ENCODE results near the gene NECAB3.
"Not testable (repeated sequence)": the region's sequence is repeated elsewhere in the genome, so short reads cannot be mapped to it uniquely, and the experiment has no call there.

The NECAB3 gene

DNA sequence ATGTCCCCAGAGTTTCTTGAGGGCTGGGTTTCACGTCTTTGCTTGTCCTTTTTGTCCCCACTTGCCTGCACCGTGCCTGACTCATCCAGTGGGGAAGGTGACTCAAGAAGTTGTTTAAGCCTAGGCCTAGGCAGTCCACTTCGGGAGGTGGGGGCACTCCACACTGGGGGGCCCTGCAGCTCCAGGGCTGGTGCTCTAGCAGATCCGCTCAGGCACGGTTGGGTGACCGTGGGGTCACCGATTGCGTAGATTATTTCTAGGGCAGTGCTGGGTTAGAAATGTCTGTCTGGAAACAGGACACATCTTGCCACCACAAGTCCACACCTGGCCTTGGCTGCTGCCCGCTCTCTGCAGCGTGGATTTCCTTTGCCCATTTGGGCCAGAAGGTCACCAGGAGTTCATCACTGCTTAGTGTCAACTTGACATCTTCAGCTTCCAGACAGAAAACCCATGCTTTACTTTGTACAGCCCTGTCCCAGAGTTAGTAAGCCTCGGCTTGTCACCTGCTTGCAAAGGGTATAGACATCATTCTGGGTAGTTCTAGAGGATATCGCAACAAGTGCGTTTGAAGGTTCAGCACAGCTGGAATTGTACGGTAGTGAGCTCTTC, 25.7 kb downstream of the NECAB3 start:
- DNase-seq = no peak

DNA sequence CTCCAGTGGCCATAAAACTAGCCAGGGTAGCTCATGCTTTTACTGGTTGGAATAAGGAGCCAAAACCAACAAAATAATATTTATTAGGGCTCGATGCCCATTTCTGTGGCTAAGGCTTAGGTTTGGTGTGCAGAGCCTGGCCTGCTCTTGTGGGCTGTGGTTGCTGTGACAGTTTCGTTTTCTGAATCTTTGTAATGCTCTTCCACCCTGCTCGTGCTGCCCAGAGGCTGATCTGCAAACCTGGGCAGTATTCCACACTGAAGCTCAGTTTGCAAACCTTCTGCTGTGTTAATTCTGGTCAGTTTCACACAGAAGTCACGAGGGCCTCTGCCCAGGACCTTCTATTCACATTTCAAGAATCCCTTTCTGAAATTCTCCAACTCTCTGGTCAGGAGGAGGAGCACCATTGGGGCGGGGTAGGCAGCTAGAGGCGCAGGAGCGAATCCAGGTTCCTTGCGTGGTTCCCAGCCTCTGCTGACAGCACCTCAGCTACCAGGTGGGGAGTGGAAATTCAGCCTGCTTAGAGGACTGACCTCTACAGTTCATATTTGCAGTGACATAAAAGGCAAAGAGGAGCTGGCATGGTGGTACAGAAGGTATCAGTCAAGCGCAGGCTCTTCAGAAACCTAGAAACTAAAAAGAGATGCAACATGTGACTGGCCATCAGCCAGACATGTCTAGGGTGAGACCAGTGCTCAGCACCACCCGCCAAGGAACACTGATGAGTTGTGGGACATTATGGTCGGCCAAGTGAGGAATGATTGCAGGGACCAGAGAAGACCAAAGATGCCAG, 26.4 kb downstream of the NECAB3 start:
- DNase-seq = no peak

DNA sequence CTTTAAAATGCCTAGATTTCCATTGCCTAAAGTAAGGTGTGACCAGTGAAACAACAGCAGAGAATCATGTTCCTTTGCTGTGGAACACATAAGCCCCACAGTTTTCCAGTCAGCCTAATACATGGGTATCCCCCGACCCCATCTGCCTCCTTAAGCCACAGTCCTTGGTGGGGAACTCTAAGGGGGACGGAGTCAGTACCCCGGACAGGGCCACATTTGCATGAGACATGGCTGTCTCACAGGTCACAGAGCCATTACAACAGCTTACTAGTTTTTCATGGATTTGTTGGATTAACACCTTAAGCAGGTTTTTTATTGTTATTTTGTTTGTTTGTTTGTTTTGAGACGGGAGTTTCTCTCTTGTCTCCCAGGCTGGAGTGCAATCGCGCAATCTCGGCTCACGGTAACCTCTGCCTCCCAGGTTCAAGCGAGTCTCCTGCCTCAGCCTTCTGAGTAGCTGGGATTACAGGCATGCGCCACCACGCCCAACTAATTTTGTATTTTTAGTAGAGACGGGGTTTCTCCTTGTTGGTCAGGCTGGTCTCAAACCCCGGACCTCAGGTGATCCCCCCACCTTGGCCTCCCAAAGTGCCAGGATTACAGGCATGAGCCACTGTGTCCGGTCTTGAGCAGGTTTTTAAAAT, 27.1 kb downstream of the NECAB3 start:
- not testable (repeated sequence) for DNase-seq

DNA sequence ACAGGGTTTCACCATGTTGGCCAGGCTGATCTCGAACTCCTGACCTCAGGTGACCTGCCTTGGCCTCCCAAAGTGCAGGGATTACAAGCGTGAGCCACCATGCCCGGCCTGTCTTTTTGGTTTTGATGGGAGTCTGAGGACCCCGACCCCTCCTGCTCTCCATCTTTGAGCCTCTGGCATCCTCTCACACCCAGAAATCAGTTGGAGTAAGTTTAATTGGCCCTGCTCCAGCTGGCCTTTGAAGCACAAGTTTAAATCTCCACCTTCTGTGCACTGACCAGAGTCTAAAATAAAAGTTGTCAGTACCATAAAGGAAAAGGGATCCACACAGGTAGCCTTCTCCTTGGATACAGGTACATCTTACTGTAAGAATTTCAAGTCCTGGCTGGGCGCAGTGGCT, 28.0 kb downstream of the NECAB3 start:
- no peak for DNase-seq

DNA sequence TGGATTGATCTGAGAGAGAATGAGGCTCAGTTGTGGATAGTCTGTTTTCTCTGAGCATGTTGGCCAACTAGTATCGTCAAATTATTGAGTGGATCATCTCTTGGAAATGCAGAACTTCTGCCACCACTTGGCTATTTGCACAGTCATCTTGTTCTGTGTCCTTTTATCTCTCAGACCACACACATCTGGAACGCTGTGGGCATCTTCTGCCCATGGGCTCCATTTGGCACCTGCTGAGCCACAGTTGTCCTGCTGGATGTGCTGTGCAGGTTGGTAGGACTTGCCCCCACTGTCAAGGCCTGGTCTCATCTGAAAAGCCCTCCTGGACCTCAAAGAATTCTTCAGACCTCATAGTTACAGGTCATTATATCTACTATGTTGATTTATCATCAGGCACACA, 28.8 kb downstream of the NECAB3 start:
- no peak for DNase-seq

DNA sequence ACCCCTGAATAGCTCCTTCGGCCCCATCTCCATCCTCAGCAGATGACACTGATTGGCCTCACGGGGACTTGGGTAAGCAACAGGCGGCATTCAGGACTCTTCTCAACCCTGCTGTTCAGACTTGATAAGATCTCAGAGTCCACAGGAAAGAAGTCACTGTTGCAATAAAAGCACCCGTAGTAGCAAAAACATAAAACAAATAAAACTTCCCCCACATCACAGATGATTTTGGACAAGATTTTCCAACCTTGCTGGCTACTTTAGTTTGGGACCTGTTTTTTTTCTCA, 29.2 kb downstream of the NECAB3 start:
- no peak for DNase-seq

DNA sequence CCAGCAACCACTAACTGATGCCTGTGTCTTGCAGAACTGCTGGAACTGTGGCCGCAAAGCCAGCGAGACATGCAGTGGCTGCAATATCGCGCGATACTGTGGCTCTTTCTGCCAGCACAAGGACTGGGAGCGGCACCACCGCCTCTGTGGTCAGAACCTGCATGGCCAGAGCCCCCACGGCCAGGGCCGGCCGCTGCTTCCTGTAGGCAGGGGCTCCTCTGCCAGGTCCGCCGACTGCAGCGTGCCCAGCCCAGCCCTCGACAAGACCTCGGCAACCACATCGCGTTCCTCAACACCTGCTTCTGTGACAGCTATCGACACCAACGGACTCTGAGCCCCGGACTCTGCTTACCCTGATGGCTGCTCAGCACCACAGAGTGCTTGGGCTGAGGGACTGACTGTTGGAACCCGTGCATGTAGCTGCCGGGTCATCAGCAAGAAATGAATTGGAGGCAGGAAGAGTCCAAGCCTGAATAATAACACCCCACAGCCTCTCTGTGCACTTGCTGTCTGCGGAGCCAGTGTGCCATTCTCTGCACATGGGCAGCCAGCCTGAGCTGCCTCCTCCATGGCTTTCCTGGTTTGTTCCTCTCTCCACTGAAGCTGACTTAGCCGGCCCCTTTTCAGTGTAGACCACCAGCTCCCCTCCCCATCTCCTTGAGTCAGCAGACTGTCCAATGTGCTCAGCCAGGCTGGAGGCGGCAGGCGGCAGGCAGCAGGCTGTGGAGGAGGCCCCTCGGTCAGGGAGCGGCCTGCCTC, 29.7 kb downstream of the NECAB3 start:
- DNase-seq = no peak

DNA sequence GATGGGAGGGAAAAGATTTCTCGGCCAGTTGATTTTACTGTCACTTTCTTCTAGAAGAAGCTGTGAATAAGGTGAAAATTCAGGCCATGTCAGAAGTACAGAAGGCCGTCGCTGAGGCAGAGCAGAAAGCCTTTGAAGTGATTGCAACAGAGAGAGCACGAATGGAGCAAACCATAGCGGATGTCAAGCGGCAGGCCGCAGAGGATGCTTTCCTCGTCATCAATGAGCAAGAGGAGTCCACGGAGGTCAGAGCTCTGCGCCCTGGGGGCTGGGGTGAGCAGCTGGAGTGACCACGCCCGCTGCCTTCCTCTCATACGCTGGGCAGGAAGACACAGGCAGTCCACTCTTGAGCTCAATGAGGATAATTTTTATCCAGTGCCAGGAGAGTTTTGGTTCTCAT, 33.9 kb downstream of the NECAB3 start:
- no peak for DNase-seq

DNA sequence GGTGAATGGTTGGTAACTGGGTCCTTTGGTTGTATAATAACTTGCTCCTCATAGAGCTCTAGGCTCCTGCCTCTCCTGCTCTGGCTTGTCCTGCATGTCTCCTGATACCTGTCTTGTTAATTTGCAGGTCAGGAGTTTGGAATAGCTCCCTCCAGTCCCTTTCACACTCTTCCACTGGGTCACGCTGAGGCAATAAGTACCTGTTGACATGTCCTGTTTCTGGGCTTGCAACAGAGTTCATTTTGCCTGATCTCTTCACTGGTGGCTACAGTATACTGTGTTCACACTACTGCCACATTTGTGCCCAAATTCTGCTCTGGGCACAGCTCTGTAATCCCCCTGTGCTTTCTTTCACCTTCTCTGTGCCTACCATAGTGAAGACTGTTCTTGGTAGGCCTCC, 37.5 kb downstream of the NECAB3 start:
- DNase-seq = no peak

DNA sequence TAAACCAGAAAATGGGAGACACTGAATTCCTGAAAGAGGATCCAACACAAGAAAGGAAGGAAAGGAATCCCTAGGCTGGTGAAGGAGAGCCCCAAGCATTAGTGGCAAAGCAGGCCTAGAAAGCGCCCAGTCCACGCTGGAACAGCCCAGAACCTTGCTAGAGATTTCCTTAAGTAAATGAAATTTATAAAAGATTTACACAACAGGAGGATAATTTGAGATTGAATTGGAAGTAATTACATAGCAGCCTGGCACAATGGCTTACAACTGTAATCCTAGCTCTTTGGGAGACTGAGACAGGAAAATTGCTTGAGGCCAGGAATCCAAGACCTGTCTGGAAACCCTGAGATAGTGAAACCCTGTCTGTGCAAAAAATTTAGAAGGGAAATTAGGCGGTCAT, 38.9 kb downstream of the NECAB3 start:
- no peak for DNase-seq

DNA sequence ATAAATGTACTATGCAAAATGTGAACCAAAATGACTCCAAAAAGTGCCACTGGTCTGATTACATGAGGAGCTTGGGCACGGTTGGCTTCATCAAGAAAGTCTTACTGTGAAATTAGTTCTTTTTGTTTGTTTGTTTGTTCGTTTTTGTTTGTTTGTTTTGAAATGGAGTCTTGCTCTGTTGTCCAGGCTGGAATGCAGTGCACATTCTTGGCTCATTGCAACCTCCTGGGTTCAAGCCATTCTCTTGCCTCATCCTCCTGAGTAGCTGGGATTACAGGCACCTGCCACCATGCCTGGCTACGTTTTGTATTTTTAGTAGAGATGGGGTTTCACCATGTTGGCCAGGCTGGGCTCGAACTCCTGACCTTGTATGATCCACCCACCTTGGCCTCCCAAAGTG, 42.3 kb downstream of the NECAB3 start:
- not testable (repeated sequence) for DNase-seq

DNA sequence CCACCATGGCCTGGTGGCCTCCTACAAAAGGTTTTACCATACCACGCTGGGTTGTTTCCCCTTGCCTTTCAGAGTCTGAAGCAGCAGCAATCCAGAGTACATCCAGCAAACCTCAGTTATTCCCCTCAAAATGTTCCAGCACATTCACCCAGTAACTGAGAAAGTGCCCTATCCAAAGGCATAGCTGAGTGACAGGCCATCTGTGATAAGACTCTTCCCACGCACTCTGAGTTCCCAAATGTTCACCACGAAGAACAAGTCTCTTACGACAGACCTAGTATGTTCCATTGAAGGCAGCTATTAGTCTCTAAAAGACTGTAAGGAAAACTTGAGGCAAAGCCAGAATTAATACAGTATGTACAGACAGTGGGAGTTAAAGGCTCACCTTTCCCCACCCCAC, 43.7 kb downstream of the NECAB3 start:
- DNase-seq = no peak

DNA sequence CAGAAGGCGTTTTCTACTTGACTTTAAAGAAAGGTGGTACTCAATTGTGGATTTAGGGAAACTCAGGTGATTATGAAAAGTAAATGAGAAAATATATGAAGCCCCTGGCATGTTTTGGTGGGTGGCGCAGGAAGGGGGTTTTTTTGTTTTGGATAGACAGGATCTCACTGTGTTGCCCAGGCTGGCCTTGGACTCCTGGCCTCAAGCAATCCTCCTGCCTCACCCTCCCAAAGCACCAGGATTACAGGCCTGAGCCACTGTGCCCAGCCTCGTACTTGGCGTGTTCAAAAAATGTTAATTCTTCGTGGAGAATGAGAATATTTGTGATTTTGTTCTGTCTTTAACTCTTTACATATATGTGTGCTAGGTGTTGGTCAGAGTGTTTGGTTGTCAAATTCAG, 44.2 kb downstream of the NECAB3 start:
- DNase-seq = no peak

DNA sequence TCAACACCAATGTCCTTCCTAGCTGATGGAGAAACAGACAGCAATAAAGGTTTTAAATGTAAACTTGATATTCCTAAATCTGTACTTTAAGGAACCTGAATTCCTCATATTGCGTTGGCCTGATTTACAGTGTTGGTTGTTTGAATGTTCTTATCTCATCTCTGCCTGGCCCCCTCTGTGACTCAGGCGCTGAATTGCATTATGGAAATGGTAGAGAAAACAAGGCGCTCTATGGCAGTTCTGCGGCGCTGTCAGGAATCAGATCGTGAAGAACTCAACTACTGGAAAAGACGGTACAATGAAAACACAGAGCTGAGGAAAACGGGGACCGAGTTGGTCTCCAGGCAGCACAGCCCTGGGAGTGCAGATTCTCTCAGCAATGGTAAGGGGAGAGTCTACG, 44.7 kb downstream of the NECAB3 start:
- DNase-seq = no peak

DNA sequence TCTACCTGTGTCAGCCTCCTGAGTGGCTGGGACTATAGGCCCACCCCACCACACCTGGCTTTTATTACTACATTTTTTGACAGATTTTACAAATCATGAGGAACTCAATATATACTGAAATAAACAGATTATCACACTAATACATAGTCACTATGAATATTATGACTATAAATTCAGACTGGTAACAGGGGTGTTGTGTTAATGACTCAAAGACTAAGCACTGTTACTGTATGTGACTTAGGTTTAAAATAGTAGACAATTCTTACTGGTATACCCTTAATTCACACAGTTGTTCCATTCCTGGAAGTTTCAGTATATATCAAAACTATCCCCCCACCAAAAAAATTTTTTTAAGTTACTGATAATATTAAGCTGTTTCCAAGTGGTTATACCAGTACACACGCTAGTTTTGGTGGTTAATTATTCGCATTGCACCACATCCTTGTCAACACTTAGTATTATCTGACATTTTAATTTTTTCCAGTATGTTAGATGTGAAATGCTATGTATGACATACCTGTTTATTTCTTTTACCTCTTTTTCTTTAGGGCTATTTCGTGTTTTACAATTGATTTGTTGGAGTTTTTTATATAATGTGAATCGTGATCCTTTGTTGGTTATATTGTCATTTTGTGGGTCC, 46.5 kb downstream of the NECAB3 start:
- DNase-seq = no peak

DNA sequence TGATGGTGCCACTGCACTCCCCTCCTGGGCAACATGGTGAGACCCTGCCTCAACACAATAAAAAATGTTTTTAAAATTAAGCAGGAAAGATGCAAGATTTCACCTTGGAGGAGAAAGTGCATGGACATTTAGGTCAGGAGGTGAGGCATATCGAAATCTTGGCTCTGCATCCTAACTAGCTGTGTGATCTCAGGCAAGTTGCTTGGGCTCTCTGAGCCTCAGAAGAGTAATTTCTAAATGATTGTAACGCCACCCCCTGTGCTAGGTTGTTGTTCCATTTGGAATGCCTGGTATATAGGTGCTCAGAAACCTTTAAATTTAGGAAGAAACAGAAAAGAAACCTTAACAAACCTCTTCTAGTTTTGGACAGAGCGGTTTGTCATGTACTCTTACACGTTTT, 48.0 kb downstream of the NECAB3 start:
- DNase-seq = no peak

DNA sequence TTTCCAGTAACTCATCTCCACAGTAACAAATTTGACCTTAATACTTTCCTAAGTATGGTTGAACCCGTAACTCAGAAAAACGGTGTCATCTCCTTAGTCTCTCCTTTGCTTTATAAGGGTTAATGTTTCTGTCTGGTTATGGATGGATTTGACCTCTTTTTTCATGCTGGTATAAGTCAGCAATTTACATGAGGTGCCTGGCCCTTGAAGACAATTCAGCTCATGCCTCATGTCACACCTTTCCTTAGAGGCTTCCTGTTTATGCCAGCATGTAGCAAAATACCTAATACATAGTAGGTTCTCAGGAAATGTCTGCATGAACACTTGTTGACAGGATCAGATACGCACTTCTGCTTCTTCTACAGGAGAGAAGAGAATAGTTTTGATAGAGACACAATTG, 49.8 kb downstream of the NECAB3 start:
- DNase-seq = no peak

DNA sequence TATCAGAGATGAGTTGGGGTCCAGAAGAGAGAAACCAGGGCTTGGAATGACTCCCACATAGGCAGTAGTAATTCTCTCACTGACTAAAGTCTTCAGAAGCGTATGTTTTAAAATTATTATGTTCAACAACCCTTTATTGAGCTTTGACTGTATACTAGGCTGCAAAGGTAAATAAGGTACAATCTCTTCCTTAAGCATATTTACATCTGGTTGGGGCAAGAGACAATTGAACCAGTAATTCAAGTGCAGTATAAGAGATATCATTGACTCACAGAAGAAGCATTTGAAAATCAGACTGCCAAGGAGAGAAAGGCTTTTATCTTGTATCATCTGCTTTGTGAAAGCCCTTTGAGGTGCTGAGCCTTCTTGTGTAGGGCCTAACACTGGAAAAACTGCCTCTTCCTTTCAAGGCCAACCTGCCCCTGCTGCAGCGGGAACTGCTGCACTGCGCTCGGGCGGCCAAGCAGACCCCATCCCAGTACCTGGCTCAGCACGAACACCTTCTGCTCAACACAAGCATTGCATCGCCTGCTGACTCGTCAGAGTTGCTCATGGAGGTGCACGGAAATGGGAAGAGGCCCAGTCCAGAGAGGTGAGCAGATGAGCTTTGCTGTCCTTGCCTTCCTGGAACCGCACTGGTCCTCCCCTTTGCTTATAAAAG, 51.4 kb downstream of the NECAB3 start:
- no peak for DNase-seq

DNA sequence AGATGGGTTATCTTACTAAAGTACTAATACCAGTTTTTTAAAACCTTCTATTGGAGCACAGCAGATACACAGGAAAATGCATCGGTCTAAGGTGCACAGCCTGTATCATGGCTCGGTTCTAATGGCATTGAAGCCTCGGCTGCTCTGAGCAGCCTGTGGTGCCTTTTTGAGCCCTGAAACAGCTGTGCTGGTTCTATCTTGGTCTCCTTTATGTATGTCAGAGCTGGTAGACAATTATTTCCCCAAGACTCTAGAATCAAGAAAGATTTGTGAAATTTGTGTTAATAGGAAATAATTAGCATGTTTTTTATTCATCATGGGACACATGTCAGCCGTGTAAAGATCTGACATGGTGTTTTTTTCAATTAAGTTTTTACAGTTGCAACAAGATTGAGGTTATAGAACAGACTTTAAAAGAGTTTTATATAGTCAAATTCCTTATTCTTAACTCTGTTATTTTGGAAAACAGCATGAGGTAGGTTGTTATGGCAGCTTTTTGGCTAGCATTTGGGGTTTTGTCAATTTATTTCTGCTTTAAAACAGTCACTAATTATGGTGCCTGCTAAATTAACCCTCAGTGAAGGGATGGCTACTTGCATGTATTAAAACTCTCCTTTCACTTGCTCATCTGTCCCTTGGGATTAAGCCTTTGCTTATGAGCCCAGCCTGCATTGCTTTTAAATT, 52.4 kb downstream of the NECAB3 start:
- no peak for DNase-seq

DNA sequence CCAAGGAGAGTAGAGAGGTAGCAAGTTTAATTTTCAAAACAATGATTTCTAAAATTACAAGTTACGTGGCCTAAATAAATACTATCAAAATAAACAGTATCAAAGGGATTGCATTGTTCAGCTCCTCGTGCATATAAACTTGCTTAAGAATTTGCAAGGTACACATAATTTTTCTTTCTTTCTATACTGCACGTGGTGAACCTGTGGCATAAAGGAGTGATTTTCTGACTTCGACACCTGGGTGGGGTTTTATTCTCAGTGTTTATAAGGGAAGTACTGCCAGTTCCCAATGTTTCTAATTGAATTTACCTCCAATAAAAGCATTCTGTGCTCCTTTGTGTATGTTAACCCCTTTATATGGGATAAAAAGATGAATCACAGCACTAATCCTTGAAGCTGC, 62.2 kb downstream of the NECAB3 start:
- DNase-seq = no peak

DNA sequence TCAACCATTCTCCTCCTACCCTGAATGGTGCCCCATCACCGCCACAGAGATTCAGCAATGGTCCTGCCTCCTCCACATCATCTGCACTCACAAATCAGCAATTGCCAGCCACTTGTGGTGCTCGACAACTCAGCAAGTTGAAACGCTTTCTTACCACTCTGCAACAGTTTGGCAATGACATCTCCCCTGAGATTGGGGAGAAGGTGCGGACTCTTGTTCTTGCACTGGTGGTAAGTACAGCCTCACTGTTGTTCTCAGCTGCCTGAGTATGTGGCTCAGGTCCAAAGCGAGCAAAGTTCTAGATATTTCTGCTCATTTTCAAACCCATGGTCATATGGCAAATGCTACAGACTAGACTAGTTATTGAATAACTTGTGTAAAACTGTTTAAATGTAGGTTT, 63.1 kb downstream of the NECAB3 start:
- DNase-seq = no peak

DNA sequence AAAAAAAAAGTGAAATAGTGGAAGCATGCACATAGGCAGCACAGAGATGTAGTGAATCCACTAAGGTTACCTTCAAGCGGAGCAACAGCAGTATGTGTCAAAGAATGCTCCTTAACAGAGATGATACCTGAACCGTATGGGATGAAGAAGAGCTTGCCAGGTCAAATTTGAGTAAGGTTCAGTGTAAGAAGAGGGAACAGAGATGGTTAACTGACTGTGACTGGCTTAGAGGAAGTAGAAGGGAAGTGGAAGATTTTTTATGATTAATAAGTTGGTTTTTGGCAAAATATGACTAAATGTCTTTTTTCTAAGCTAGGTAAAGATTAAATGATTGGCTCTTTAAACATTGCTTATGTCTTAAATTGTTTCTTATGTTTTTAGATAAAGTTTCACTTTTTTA, 64.7 kb downstream of the NECAB3 start:
- no peak for DNase-seq

Data from amniotic stem cell (primary cell).